Glutamatergic neuron (in vitro differentiated cells): ENCODE measurements around the gene SPATA19. TPM values are rescaled to one million over a fixed set of nuclear protein-coding genes. Genes with fewer than 3 reads are reported as not detected.

Experiments
- DNase-seq: peaks from one replicate; pipeline ENCODE4 v3.0.0; 2022
- H3K27ac Mint-ChIP-seq: one replicate; pipeline ENCODE4 v1.8.0; 2020; ENCODE audit warnings: mild to moderate bottlenecking, mixed read lengths, inconsistent platforms; ENCODE audit not compliant: unreplicated experiment
- H3K27me3 Mint-ChIP-seq: one replicate; pipeline ENCODE4 v1.8.0; 2020; ENCODE audit warnings: mild to moderate bottlenecking, moderate library complexity, mixed read lengths, inconsistent platforms; ENCODE audit not compliant: unreplicated experiment
- H3K36me3 Mint-ChIP-seq: one replicate; pipeline ENCODE4 v1.8.0; 2020; ENCODE audit warnings: mild to moderate bottlenecking, mixed read lengths, inconsistent platforms; ENCODE audit not compliant: unreplicated experiment
- H3K4me1 Mint-ChIP-seq: one replicate; pipeline ENCODE4 v1.8.0; 2020; ENCODE audit warnings: mild to moderate bottlenecking, low read depth, mixed read lengths, inconsistent platforms; ENCODE audit not compliant: unreplicated experiment
- H3K4me3 Mint-ChIP-seq: one replicate; pipeline ENCODE4 v1.8.0; 2020; ENCODE audit warnings: mild to moderate bottlenecking, mixed read lengths, inconsistent platforms; ENCODE audit not compliant: unreplicated experiment
- H3K9me3 Mint-ChIP-seq: one replicate; pipeline ENCODE4 v1.8.0; 2020; ENCODE audit warnings: mild to moderate bottlenecking, moderate library complexity, mixed read lengths, inconsistent platforms; ENCODE audit not compliant: unreplicated experiment
- total RNA-seq: library from RNA; stranded (reverse); fragmentation: NEBNext Ultra II Directional; extraction: Animal tissue kit (Norgen Biotek cat#: 25700); gene quantifications from one replicate; pipeline ENCODE4 v1.2.1, GENCODE V29; 2021; ENCODE audit not compliant: unreplicated experiment
- TF ChIP-seq, protein P1 (sequence below): fragments of 200-600 bp; sonication (generic); IDR thresholded peaks from one replicate; pipeline ENCODE4 v1.5.0; 2021; ENCODE audit not compliant: partially characterized antibody, unreplicated experiment

The SPATA19 gene
- total RNA-seq, 1 donor from 2014 or later: not detected

DNA sequence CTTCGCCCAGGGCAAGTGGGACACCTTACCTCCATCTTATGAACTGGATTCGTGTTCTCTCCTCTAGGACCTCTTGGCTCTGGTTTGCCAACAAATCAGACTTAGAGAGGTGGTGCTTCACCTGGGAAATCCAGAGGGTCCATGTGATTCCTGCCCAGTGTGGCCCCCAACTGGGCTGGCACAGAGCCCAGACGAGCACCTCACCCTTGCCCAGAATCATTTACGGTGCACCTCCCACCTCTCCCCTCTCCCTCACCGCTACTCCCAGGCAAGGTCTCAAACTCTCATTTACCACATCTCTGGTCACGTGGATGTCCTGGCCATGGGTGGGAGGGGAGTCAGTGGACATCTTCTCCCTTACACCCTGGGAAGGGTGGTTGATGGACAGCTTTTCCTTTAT lies 1.1 kb downstream of the SPATA19 start:
- Mint-ChIP-seq H3K27ac (no peak overlapping the region), H3K9me3 (peaks cover 2% of the 10 kb centered on the region), H3K27me3 (peaks cover 5% of the 10 kb centered on the region), H3K4me1 (no peaks in the 10 kb centered on the region), H3K36me3 (peaks cover 6% of the 10 kb centered on the region), H3K4me3 (no peak overlapping the region)
- TF ChIP-seq, protein P1, sequence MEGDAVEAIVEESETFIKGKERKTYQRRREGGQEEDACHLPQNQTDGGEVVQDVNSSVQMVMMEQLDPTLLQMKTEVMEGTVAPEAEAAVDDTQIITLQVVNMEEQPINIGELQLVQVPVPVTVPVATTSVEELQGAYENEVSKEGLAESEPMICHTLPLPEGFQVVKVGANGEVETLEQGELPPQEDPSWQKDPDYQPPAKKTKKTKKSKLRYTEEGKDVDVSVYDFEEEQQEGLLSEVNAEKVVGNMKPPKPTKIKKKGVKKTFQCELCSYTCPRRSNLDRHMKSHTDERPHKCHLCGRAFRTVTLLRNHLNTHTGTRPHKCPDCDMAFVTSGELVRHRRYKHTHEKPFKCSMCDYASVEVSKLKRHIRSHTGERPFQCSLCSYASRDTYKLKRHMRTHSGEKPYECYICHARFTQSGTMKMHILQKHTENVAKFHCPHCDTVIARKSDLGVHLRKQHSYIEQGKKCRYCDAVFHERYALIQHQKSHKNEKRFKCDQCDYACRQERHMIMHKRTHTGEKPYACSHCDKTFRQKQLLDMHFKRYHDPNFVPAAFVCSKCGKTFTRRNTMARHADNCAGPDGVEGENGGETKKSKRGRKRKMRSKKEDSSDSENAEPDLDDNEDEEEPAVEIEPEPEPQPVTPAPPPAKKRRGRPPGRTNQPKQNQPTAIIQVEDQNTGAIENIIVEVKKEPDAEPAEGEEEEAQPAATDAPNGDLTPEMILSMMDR: no peak
- no peak for DNase-seq

DNA sequence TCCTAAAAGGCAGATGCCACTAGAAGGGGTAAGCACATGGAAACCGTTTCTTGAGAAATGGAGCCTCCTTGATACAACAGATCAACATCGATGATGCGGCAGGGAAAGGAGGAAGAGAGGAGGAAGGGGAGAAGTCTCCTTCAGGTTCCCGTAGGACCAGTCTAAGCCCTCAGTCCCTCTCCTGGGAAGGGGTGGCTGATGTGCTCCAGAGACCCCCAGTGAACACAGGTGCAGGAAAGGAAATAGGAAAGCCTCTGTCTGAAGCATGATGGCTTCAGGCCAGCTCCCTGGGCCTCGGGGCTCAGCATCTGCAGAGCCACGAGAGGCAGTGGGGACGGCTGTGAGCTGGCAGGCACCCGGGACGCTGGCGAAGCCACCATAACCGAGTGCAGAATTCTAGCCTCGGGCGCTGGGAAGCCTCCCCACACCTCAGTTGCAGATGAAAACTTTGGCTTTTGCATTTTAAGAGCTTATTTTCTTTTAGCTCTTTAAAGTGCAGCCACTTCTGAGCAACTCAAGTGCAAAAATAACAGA lies 1.8 kb downstream of the SPATA19 start:
- DNase-seq: no peak
- Mint-ChIP-seq H3K4me1 (no peaks in the 10 kb centered on the region), H3K27me3 (peaks cover 5% of the 10 kb centered on the region), H3K4me3 (no peak overlapping the region), H3K27ac (no peak overlapping the region), H3K9me3 (peaks cover 2% of the 10 kb centered on the region), H3K36me3 (peaks cover 6% of the 10 kb centered on the region)
- TF ChIP-seq, protein P1: no peak

DNA sequence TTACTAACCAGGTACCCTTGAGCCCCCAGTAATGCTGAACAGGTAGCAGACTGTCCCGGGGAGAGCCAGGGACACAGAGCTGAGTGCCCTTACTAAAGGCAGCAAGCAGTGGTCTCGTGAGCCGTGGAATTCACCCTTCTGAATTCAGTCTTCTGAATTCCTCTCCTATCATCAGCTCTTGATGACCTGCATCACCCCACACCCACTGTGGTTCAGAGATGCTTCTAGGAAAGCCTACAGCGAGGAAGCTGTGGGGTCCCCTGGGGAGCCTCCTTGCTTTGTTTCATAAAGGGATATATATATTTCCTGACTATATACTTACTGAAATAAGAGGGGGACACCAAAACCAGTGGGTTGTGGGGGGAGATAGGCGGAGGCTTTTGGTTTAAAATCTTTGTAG lies 2.6 kb downstream of the SPATA19 start:
- TF ChIP-seq, protein P1: no peak

DNA sequence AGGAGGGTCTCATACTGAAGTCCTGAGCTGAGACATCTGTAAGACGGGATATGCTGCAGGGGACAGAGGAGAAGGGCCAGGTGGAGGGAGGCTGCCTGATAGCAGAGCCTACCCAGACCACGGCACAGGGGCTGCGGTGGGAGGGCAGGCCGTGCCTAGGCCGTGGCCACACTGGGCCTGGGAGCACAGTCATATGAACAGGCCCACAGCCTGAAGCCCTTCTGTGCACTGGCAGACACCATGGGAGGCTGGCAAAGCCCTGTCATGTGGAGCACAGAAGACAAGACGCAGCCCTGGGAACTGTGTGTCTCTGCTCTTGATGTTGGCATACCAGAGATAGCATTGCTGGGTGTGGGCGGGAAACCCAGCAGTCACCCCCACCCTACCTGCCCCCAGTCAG lies 3.3 kb downstream of the SPATA19 start:
- no peaks in the 10 kb centered on the region for H3K4me1 Mint-ChIP-seq
- peaks cover 5% of the 10 kb centered on the region for H3K27me3 Mint-ChIP-seq
- DNase-seq: no peak
- peaks cover 5% of the 10 kb centered on the region for H3K36me3 Mint-ChIP-seq
- H3K27ac Mint-ChIP-seq: no peak overlapping the region
- no peak overlapping the region for H3K4me3 Mint-ChIP-seq
- peaks cover 4% of the 10 kb centered on the region for H3K9me3 Mint-ChIP-seq
- TF ChIP-seq, protein P1: no peak

More for the DNA sequence above, 2.6 kb downstream of the SPATA19 start:
- H3K36me3 Mint-ChIP-seq: peaks cover 5% of the 10 kb centered on the region
- H3K27ac Mint-ChIP-seq: no peak overlapping the region
- no peak for DNase-seq
- no peaks in the 10 kb centered on the region for H3K4me1 Mint-ChIP-seq
- H3K27me3 Mint-ChIP-seq: peaks cover 5% of the 10 kb centered on the region
- peaks cover 4% of the 10 kb centered on the region for H3K9me3 Mint-ChIP-seq
- no peak overlapping the region for H3K4me3 Mint-ChIP-seq

DNA sequence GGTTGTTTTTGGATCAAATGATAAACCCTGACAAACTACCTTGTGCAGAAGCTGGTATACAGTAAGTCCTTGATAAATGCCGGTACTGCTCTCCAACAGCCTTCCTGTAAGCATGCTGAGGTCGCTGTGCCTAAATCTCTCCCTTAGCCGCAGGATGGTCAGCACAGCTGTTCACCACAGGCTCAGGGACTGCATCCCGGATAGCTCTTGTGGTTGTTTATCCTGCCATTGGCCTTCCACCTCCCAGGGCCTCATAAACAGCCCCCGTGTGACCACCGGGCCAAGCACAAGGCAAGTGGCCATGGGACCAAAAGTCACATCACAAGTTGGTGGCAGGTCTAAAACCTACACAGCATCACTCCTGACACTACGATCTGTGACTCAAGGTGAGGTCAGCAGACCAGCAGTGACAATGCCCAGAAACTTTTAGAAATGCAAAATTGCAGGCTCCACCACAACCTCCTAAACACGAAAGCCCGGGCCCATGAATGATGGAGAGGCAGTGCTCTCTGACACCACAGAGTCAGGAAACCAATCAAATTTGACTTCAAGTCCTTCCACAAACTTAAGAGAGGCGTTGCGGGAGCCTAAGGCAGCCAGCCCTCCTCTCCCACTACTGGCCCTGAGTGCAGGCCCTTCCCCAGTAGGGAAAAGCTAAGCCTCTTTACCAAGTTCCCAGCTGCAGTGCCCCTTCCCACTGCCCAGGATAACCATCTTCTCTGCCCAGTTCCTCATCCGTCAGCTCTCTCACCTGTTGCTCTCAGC lies 3.9 kb downstream of the SPATA19 start:
- Mint-ChIP-seq H3K4me3 (no peak overlapping the region), H3K27me3 (peaks cover 5% of the 10 kb centered on the region), H3K27ac (no peak overlapping the region), H3K36me3 (peaks cover 5% of the 10 kb centered on the region), H3K9me3 (peaks cover 4% of the 10 kb centered on the region), H3K4me1 (no peaks in the 10 kb centered on the region)
- no peak for DNase-seq
- TF ChIP-seq, protein P1: no peak
